Aorta (tissue), 5 donors: ENCODE results near the gene RABGAP1L. TPM values are rescaled to one million over a fixed set of nuclear protein-coding genes. Genes with fewer than 3 reads are reported as not detected.
A peak's percentile ranks its signal among the peaks of the same experiment; 100 is the strongest.

Experiments used
- ATAC-seq: fragments of 200-7000 bp; cut with Tn5 transposase; one replicate; pipeline ENCODE4 v1.9.1; 2022; ENCODE audit warnings: moderate library complexity; ENCODE audit not compliant: low FRiP score
- DNase-seq, 2 donors: peaks; one replicate each; pipeline ENCODE4 v3.0.0-alpha.2; 2020
- H3K27ac ChIP-seq, 2 donors: one replicate each; pipeline ENCODE4 v1.5.1; 2013; ENCODE audit warnings: low read length in 2 of 2, mild to moderate bottlenecking in 2 of 2, moderate library complexity in 2 of 2, control low read depth in 1 of 2, inconsistent platforms in 1 of 2, low read depth in 1 of 2
- H3K27me3 ChIP-seq, 2 donors: one replicate each; pipeline ENCODE4 v1.6.1; 2013; ENCODE audit warnings: control low read depth in 1 of 2, low read length in 1 of 2, mild to moderate bottlenecking in 1 of 2, moderate library complexity in 1 of 2; ENCODE audit not compliant: insufficient read depth in 2 of 2, control insufficient read depth in 1 of 2
- H3K36me3 ChIP-seq, 2 donors: one replicate each; pipeline ENCODE4 v1.6.1; 2013; ENCODE audit warnings: control low read depth in 1 of 2, low read length in 1 of 2, mild to moderate bottlenecking in 1 of 2; ENCODE audit not compliant: insufficient read depth in 2 of 2, control insufficient read depth in 1 of 2
- H3K4me1 ChIP-seq, 2 donors: one replicate each; pipeline ENCODE4 v1.6.1; 2013; ENCODE audit warnings: low read length in 2 of 2, control low read depth in 1 of 2, mild to moderate bottlenecking in 1 of 2, moderate library complexity in 1 of 2; ENCODE audit not compliant: insufficient read depth in 2 of 2, control insufficient read depth in 1 of 2
- H3K4me3 ChIP-seq, 2 donors: one replicate each; pipeline ENCODE4 v1.5.1; 2013; ENCODE audit warnings: low read length in 2 of 2, control low read depth in 1 of 2, mild to moderate bottlenecking in 1 of 2
- H3K9me3 ChIP-seq: one replicate; pipeline ENCODE4 v1.6.1; 2013; ENCODE audit warnings: mild to moderate bottlenecking, low read length; ENCODE audit not compliant: control insufficient read depth
- WGBS, 2 donors: extraction: QIAGEN DNeasy Blood & Tissue Kit; methylation state at CpG; one replicate each; pipeline ENCODE4 v1.1.7; 2013; 5-methylcytosine and 5-hydroxymethylcytosine counted together
- intact Hi-C, 2 donors: fragments of 100-400 bp; cut with DNase I; formaldehyde crosslinking; loops; one replicate each; pipeline versions ENCODE4 v1.14.2 to v1.15.0; 2022
- polyA plus RNA-seq, 2 donors: library from polyadenylated mRNA; stranded (reverse); fragments of 200-250 nt; gene quantifications; one replicate each; pipeline ENCODE4 v1.2.3, GENCODE V29; 2013
- total RNA-seq, 2 donors: library from RNA; stranded (reverse); fragmentation: NEBNext Ultra II Directional; extraction: Animal tissue kit (Norgen Biotek cat#: 25700); gene quantifications; one replicate each; pipeline ENCODE4 v1.2.1, GENCODE V29; 2021
- donor health status: healthy with polysubstance abuse.
- donor health status: Bipolar disorder and iron deficiency.
- donor health status: DM: no; HTN: no; CAD: no.
- donor health status: DM: no; HTN: no; CAD: no.
- donor health status: DM: yes; HTN: yes; CAD: no.

The RABGAP1L gene
- total and polyA plus RNA-seq, 4 donors, result 14.8 to 56.4 (median 38.4) TPM

DNA sequence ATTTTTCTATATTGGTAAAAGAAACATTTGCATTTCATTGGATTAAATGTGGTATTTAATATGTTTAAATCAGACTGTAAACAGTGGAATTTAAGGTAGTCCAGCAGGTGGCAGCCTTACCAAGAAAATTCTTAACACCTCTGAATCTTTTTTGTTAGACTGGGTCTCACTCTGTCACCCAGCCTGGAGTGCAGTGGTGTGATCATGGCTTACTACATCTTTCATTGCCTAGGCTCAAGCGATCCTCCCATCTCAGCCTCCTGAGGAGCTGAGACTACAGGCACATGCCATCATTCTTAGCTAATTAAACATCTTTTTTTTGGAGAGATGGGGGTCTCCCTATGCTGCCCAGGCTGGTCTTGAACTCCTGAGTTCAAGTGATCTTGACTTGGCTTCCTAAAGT, 98.8 kb downstream of the RABGAP1L start:
- WGBS, 2 donors, result 51 to 54% methylated on average over 1 of the region's 1 CpG
- H3K27me3 ChIP-seq, result no peaks in the 10 kb centered on the region
- H3K9me3 ChIP-seq, result no peaks in the 10 kb centered on the region
- intact Hi-C loops, result loop anchor here (5.0 kb wide), 1 partner anchor 484 kb away; no protein-coding TSS in a partner anchor
- ATAC-seq, result no peak
- no peak overlapping the region for H3K4me3 ChIP-seq
- H3K4me1 ChIP-seq, result no peaks in the 10 kb centered on the region
- no peak for DNase-seq
- H3K36me3 ChIP-seq, result no peaks in the 10 kb centered on the region
- no peak overlapping the region for H3K27ac ChIP-seq

DNA sequence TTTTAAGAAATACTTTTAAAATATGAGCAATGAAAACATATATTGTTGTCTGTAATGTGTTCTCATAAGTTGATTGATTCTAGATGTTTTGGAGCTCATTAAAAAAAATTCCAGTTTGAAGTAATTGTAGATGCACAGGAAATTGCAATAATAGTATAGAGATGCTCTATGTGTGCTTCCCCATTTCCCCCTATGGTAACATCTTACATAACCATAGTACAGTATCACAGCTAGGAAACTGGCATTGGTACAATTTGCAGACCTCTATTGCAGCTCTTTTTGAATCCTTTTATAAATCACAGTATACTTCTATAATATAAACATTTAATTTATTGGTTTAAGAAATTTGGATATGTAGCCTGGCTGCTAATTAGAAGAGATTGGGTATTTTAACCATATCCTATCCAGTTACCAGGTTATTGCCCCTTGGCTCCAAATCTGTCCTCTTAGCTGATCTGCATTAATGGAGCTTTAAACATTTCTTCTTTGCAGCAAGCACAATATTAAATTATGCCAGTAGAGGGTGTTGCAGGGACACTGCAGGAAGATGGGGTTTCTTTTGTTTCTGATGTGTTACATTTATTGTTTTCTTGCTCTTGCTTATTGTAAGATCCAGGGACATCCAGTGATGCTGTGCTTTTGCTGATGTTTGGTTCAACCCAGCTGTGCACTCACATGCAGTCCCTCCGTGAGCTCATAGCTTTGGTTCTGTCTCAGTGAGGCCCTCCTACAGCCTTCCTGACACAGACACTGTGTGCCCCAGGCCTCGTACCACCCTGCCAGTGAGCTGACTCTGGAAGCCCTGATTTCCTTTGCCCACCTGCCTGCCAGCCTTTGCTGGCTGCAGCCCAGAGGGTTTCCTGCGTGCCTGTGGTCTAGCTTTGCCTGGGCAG, 103.3 kb downstream of the RABGAP1L start:
- no peaks in the 10 kb centered on the region for H3K9me3 ChIP-seq
- H3K27me3 ChIP-seq, result no peaks in the 10 kb centered on the region
- no peaks in the 10 kb centered on the region for H3K4me1 ChIP-seq
- ATAC-seq (peak; percentile 57), DNase-seq (no peak)
- no peak overlapping the region for H3K4me3 ChIP-seq
- intact Hi-C loops, result loop anchor here in 1 of 2 donors (5.0 kb wide), 1 partner anchor 465 kb away; no protein-coding TSS in a partner anchor
- 13 to 20% methylated on average over 3 of the region's 3 CpGs for WGBS, 2 donors
- H3K36me3 ChIP-seq, result no peaks in the 10 kb centered on the region
- H3K27ac ChIP-seq, result no peak overlapping the region

DNA sequence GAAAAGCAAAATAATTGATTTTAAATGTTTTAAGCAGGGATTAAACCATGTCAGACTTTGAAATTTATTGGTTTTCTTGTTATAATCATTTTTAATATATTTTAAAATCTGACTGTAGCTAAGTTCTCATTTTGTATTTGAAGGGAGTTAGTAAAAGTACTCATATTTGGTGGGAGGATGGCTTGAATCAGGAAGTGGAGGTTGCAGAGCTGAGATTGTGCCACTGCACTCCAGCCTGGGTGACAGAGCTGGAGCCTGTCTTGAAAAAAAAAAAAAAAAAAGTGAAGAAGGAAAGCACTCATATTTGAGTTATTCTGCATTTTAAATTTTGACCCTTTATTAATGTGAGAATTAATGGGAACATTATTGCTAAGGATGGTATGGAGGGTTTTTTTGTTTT, 106.0 kb downstream of the RABGAP1L start:
- intact Hi-C loops, result no loop called here
- no peak overlapping the region for H3K4me3 ChIP-seq
- no peaks in the 10 kb centered on the region for H3K9me3 ChIP-seq
- no peak overlapping the region for H3K27ac ChIP-seq
- H3K27me3 ChIP-seq, result no peaks in the 10 kb centered on the region
- no peaks in the 10 kb centered on the region for H3K4me1 ChIP-seq
- no peak for DNase-seq
- H3K36me3 ChIP-seq, result peaks cover 0 to 2% of the 10 kb centered on the region in 2 donors
- ATAC-seq, result no peak

DNA sequence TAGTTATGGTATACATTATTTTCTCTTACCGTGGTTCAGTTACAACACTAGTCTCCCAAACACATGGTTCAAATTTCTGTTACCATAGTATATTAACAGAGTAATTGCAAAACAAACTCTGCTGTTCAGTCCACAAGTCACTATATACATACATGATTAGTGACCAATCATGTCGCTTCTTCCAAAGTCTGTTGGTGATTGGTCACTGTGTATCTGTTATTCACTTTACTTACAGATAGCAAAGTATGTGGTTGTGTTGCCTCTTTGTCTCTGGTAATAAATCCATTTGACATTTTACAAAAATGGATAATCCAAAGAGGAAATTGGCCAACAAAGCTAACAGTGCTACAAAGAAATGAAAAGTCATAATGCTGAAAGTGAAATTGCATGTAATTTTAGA, 107.2 kb downstream of the RABGAP1L start:
- Histone ChIP-seq H3K4me1 (no peaks in the 10 kb centered on the region), H3K36me3 (peaks cover 0 to 2% of the 10 kb centered on the region in 2 donors), H3K27ac (no peak overlapping the region), H3K4me3 (no peak overlapping the region), H3K9me3 (no peaks in the 10 kb centered on the region), H3K27me3 (no peaks in the 10 kb centered on the region)
- intact Hi-C loops, result no loop called here
- ATAC-seq (no peak), DNase-seq (no peak)
- 89 to 90% methylated on average over 2 of the region's 2 CpGs for WGBS, 2 donors

DNA sequence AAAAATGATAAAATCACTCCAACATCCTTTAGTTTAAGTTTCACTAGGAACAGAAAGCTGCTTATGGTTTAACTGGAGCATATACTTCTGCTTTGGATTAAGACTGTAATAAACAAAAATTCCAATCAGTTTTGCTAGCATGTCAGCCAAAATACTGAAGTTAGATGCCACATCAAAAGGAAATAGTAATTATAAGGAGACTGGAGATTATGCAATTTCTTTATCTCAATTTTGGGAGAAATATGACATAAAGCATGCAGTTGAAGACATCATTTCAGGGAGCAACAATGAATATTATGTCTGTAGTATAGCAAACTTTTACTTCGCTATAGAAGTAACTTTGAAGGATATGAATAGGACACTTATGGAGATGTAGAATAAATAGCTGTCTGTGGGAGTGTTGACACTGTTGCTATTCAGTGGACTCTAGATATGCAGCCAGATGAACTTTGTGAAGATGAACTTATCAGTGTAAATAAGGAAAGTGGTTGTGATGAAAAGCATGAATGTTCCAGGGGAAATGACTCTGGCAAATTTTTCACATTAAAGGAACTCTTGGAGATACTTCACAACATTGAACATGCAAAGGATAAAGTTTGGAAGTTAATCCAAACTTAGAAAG, 107.8 kb downstream of the RABGAP1L start:
- no peaks in the 10 kb centered on the region for H3K27me3 ChIP-seq
- no peaks in the 10 kb centered on the region for H3K4me1 ChIP-seq
- no peak overlapping the region for H3K4me3 ChIP-seq
- H3K27ac ChIP-seq, result no peak overlapping the region
- peaks cover 0 to 2% of the 10 kb centered on the region in 2 donors for H3K36me3 ChIP-seq
- DNase-seq (no peak), ATAC-seq (no peak)
- intact Hi-C loops, result no loop called here
- no peaks in the 10 kb centered on the region for H3K9me3 ChIP-seq
- WGBS, 2 donors, result 91 to 92% methylated on average over 1 of the region's 1 CpG

DNA sequence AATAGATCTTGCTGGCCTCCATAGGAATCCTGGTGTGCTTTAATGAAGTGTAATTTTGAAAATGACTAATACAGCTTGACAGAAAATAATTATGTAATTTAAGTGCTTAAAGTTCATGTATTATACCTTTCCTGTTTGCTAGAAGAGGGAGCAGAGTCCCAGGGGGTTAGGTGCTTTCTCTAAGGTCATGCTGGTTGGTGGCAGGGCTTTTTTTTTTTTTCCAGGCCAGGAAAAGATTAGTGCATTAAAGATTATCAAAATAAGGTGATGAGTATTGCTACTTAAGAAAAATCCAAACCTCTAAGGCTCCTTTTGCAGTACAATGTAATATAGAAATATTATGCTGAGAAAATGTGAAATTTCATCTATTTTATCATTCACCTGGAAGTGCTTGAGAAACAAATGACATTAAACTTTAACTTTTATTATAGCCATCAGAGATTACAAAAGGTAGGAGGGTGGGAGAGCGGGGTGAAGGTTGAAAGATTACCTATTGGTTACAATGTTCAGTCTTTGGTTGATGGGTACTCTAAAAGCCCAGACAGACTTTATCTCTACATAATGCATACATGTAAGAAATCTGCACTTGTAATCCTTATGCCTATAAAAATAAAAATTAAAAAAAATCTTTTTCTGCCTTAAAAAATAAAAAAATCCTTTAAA, 110.8 kb downstream of the RABGAP1L start:
- WGBS, 2 donors, result 91 to 100% methylated on average over 1 of the region's 1 CpG
- intact Hi-C loops, result no loop called here

DNA sequence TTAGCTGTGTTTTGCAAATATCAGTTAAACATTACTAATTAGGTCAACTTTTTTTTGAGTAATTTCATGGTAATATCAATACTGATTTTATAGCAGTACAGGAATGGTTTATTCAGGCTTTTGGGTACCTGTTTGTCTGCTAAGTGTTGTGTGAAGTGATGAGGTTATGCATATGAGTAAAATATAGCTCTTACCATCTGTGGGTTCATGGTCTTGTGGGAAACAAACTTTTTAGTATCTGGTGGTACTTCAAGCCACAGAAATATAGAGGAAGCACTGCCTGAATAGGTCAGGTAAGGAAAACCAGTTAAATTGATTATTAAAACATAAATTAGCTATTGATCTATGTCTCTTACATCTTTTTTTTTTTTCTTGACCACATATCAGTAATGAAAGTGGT, 113.9 kb downstream of the RABGAP1L start:
- Histone ChIP-seq H3K27ac (no peak overlapping the region), H3K27me3 (no peaks in the 10 kb centered on the region), H3K4me1 (no peaks in the 10 kb centered on the region), H3K36me3 (peaks cover 0 to 2% of the 10 kb centered on the region in 2 donors), H3K9me3 (no peaks in the 10 kb centered on the region), H3K4me3 (no peak overlapping the region)
- no peak for DNase-seq
- ATAC-seq, result no peak
- intact Hi-C loops, result no loop called here

More for the DNA sequence above, 110.8 kb downstream of the RABGAP1L start:
- Histone ChIP-seq H3K27me3 (no peaks in the 10 kb centered on the region), H3K27ac (no peak overlapping the region), H3K4me3 (no peak overlapping the region), H3K4me1 (no peaks in the 10 kb centered on the region), H3K36me3 (peaks cover 0 to 2% of the 10 kb centered on the region in 2 donors), H3K9me3 (no peaks in the 10 kb centered on the region)
- ATAC-seq (no peak), DNase-seq (no peak)

DNA sequence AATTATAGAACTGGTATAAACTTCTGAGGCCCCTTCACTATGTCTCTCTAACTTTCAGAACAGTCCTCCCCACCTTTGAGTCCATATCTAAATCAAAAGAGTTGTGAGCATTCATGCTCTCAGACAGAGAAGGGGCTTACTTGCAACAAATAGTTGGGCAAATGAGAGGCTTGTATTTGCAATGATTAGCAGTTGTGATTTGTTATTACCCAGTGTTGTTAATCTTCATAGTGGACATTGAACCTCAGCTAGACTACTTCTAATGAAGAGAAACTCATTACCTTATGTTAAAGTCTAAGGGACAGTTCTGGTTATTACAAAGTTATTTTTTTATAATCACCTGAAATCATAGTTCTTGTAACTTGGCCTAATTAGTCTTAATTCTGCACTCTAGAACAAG, 114.5 kb downstream of the RABGAP1L start:
- peaks cover 0 to 2% of the 10 kb centered on the region in 2 donors for H3K36me3 ChIP-seq
- DNase-seq (no peak), ATAC-seq (no peak)
- no peaks in the 10 kb centered on the region for H3K9me3 ChIP-seq
- H3K27me3 ChIP-seq, result no peaks in the 10 kb centered on the region
- H3K4me1 ChIP-seq, result no peaks in the 10 kb centered on the region
- H3K4me3 ChIP-seq, result no peak overlapping the region
- intact Hi-C loops, result no loop called here
- H3K27ac ChIP-seq, result no peak overlapping the region
